OCI-LY1 (cell line): ENCODE measurements around the gene STK11.

Source experiments
- H2AFZ ChIP-seq: fragments of 200-600 bp; sonication (generic), shearing (Covaris generic); 2 replicates; pipeline ENCODE4 v1.6.0; 2014; ENCODE audit warnings: antibody characterized with exemption, mild to moderate bottlenecking, low read length
- H3F3A ChIP-seq: fragments of 200-600 bp; sonication (generic), shearing (Covaris generic); 2 replicates; pipeline ENCODE4 v1.6.0; 2014; ENCODE audit warnings: mild to moderate bottlenecking, antibody characterized with exemption, low read length, moderate library complexity; ENCODE audit not compliant: insufficient read depth
- H3K27ac ChIP-seq: fragments of 200-600 bp; sonication (generic); 2 replicates; pipeline ENCODE4 v1.5.1; 2014; ENCODE audit warnings: low read length, mixed run types, mild to moderate bottlenecking, low read depth; ENCODE audit not compliant: poor library complexity, severe bottlenecking
- H3K27me3 ChIP-seq: fragments of 200-600 bp; sonication (generic); 2 replicates; pipeline ENCODE4 v1.6.0; 2014; ENCODE audit warnings: antibody characterized with exemption, mild to moderate bottlenecking, low read length, moderate library complexity; ENCODE audit not compliant: insufficient read depth
- H3K36me3 ChIP-seq: fragments of 200-600 bp; sonication (generic); 2 replicates; pipeline ENCODE4 v1.6.1; 2014; ENCODE audit warnings: mild to moderate bottlenecking, antibody characterized with exemption, low read length, moderate library complexity, mixed read lengths; ENCODE audit not compliant: insufficient read depth
- H3K4me1 ChIP-seq: fragments of 200-600 bp; sonication (generic); 2 replicates; pipeline ENCODE4 v1.5.1; 2014; ENCODE audit warnings: mild to moderate bottlenecking, low read length, moderate library complexity; ENCODE audit not compliant: insufficient read depth, severe bottlenecking
- H3K4me2 ChIP-seq: fragments of 200-600 bp; sonication (generic), shearing (Covaris generic); 2 replicates; pipeline ENCODE4 v1.6.1; 2014; ENCODE audit warnings: low read length
- H3K4me3 ChIP-seq: fragments of 200-600 bp; sonication (generic); 2 replicates; pipeline ENCODE4 v1.5.1; 2014; ENCODE audit warnings: low read length, low read depth, mild to moderate bottlenecking, mixed read lengths; ENCODE audit not compliant: poor library complexity, severe bottlenecking
- H3K79me2 ChIP-seq: fragments of 200-600 bp; shearing (Covaris generic); 2 replicates; pipeline ENCODE4 v1.6.1; 2016; ENCODE audit warnings: mixed run types, low read length, mixed read lengths; ENCODE audit not compliant: insufficient read depth
- H3K9ac ChIP-seq: fragments of 200-600 bp; sonication (generic), shearing (Covaris generic); 2 replicates; pipeline ENCODE4 v1.6.1; 2014; ENCODE audit warnings: mild to moderate bottlenecking, low read length, mixed read lengths
- H3K9me2 ChIP-seq: fragments of 200-600 bp; sonication (generic), shearing (Covaris generic); 2 replicates; pipeline ENCODE4 v1.6.1; 2014; ENCODE audit warnings: low read depth, mild to moderate bottlenecking, low read length, mixed read lengths
- H3K9me3 ChIP-seq: fragments of 200-600 bp; shearing (Covaris generic); 2 replicates; pipeline ENCODE4 v1.6.1; 2014; ENCODE audit warnings: low read length, mixed read lengths
- H4K20me1 ChIP-seq: fragments of 200-600 bp; sonication (generic), shearing (Covaris generic); 2 replicates; pipeline ENCODE4 v1.6.0; 2016; ENCODE audit warnings: mild to moderate bottlenecking, low read length; ENCODE audit not compliant: insufficient read depth
- CTCF ChIP-seq: fragments of 200-600 bp; sonication (generic), shearing (Covaris generic); IDR thresholded peaks from 2 replicates; pipeline ENCODE4 v1.5.1; 2017; ENCODE audit warnings: mild to moderate bottlenecking, antibody characterized with exemption, low read length, moderate library complexity, mixed read lengths
- EZH2 ChIP-seq: fragments of 200-600 bp; sonication (generic), shearing (Covaris generic); IDR thresholded peaks from 2 replicates; pipeline ENCODE4 v1.8.0; 2017; ENCODE audit warnings: borderline replicate concordance, mixed run types, mild to moderate bottlenecking, antibody characterized with exemption, low read length, moderate library complexity, mixed read lengths

Gene STK11

DNA sequence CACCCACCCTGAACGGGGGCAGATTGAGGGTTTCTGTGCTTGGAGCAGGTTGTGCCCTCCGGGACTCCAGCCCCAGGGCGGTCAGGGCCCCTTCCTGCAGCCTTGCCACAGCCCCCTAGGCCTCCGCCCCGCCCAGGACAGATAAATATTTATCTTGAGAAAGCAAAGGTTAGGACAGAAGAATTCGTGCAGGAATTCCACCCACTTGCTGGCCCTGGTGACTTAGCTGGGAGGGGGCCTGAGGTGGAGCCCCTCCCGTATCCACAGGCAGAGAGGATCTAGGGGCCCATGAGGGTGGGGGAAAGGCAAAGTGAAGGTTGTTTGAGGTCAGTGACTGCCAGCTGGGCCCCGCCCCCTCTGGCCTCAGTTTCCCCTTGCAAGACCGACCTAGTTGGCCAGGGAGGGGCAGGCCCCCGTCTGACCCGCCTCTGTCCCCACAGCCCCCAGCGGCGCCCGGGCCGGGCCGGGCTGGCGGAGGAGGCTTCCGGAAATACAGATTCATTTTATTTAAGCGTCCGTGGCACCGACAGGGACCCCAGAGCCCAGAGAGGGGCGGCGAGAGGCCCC lies 48.0 kb downstream of the STK11 start:
- no peak for TF ChIP-seq CTCF
- TF ChIP-seq EZH2 = no peak
- Histone ChIP-seq H4K20me1 (no peaks in the 10 kb centered on the region), H3F3A (no peaks in the 10 kb centered on the region), H3K9me2 (no peaks in the 10 kb centered on the region), H3K36me3 (peaks cover 52% of the 10 kb centered on the region), H3K27ac (peak overlapping the region; percentile 95), H3K9me3 (no peaks in the 10 kb centered on the region), H3K79me2 (no peaks in the 10 kb centered on the region), H2AFZ (no peak overlapping the region), H3K27me3 (no peaks in the 10 kb centered on the region), H3K9ac (peak overlapping the region; percentile 91; the same call in 1 of the 2 replicates), H3K4me2 (peak overlapping the region; percentile 85; the same call in 1 of the 2 replicates), H3K4me1 (peaks cover 35% of the 10 kb centered on the region), H3K4me3 (peak overlapping the region; percentile 76)

- H3K79me2 ChIP-seq = no peaks in the 10 kb centered on the region
- peaks cover 52% of the 10 kb centered on the region for H3K36me3 ChIP-seq
- no peak overlapping the region for H3K9ac ChIP-seq
- H3K4me3 ChIP-seq = no peak overlapping the region
- no peak overlapping the region for H2AFZ ChIP-seq
- no peaks in the 10 kb centered on the region for H4K20me1 ChIP-seq
- no peaks in the 10 kb centered on the region for H3F3A ChIP-seq
- H3K4me2 ChIP-seq = no peak overlapping the region
- no peaks in the 10 kb centered on the region for H3K27me3 ChIP-seq
- TF ChIP-seq CTCF = no peak
- no peak for TF ChIP-seq EZH2
- no peaks in the 10 kb centered on the region for H3K9me2 ChIP-seq
- H3K4me1 ChIP-seq = peaks cover 40% of the 10 kb centered on the region
- H3K27ac ChIP-seq = no peak overlapping the region
- no peaks in the 10 kb centered on the region for H3K9me3 ChIP-seq
Observed at GRCh38 chr19:1254081-1254527, 48.5 kb downstream of the STK11 start.

DNA sequence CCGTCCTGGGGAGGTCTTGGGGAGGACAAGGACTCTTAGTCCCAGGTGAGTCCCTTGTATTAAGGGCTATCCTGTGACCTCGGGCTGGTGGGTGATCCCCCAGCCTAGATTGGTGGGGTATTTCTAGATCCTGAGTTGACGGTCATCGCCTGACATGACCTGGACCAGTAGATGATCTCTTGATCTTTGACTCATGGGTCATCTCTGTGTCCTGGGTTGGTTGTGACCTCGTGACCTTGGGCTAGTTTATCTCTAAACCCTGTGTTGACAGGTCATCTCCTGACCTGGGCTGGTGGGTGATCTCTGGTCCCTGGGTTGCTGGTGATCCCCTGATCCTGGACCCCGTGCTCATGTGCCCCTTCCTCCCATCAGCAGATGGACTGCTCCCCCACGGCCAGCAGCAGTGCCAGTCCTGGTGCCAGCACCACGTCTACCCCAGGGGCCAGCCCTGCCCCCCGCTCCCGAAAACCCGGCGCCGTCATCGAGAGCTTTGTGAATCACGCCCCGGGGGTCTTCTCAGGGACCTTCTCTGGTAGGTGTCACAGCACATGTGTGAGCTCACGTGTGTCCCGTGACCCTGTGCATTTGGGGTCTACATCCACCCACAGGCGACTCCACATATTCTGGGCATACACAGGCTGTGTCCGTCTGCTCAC lies 49.1 kb downstream of the STK11 start:
- TF ChIP-seq EZH2 (no peak), CTCF (no peak)
- H3K27ac ChIP-seq = no peak overlapping the region
- H3K9me3 ChIP-seq = no peaks in the 10 kb centered on the region
- no peaks in the 10 kb centered on the region for H3K9me2 ChIP-seq
- H3K36me3 ChIP-seq = peaks cover 52% of the 10 kb centered on the region
- H4K20me1 ChIP-seq = no peaks in the 10 kb centered on the region
- no peak overlapping the region for H3K4me3 ChIP-seq
- H3F3A ChIP-seq = peaks cover 2% of the 10 kb centered on the region; the same call in 1 of the 2 replicates
- no peak overlapping the region for H2AFZ ChIP-seq
- H3K4me1 ChIP-seq = peaks cover 46% of the 10 kb centered on the region
- no peak overlapping the region for H3K9ac ChIP-seq
- no peaks in the 10 kb centered on the region for H3K27me3 ChIP-seq
- H3K4me2 ChIP-seq = no peak overlapping the region
- H3K79me2 ChIP-seq = no peaks in the 10 kb centered on the region
